H1 (cell line): ENCODE data around the gene TMEM235. TPM values are rescaled to one million over a fixed set of nuclear protein-coding genes. Genes with fewer than 3 reads are reported as not detected.

Experiments
- CTCF ChIA-PET: fragments of 300-600 bp; sonication (Branson Sonifier 250); formaldehyde crosslinking; loops from one replicate; lab custom pipeline; 2021; ENCODE audit not compliant: partially characterized antibody; lab: Charles Lee
- POLR2A ChIA-PET: fragments of 300-600 bp; sonication (Branson Sonifier 250); formaldehyde crosslinking; loops from one replicate; lab custom pipeline; 2021; ENCODE audit warnings: inconsistent platforms; ENCODE audit not compliant: partially characterized antibody; lab: Charles Lee
- DNase-seq, 2 experiments: peaks; one replicate each; pipeline versions ENCODE4 v3.0.0 to v3.0.0-alpha.2; 2010 to 2022; ENCODE audit warnings: low spot score in 2 of 2, low read depth in 1 of 2, mixed read lengths in 1 of 2
- FAIRE-seq: peaks from 2 replicates; lab custom pipeline; 2011; peaks lifted over from hg19 to GRCh38; lab: Jason Lieb, UNC
- H2AFZ ChIP-seq: 2 replicates; pipeline ENCODE4 v1.8.1; 2012; ENCODE audit warnings: low read length, inconsistent platforms
- H2AK5ac ChIP-seq: 2 replicates; pipeline ENCODE4 v1.6.1; 2013; ENCODE audit warnings: low read depth, low read length
- H2BK120ac ChIP-seq: replicated peaks from 2 replicates; pipeline ENCODE3; 2013; ENCODE audit warnings: low read depth, low read length, inconsistent platforms
- H2BK12ac ChIP-seq: 2 replicates; pipeline ENCODE4 v1.6.1; 2013; ENCODE audit warnings: low read depth, low read length
- H2BK15ac ChIP-seq: 2 replicates; pipeline ENCODE4 v1.6.1; 2013; ENCODE audit warnings: low read length
- H2BK20ac ChIP-seq: 2 replicates; pipeline ENCODE4 v1.6.1; 2013; ENCODE audit warnings: low read length
- H2BK5ac ChIP-seq: 2 replicates; pipeline ENCODE4 v1.6.1; 2013; ENCODE audit warnings: low read depth, low read length
- H3K14ac ChIP-seq: 2 replicates; pipeline ENCODE4 v1.6.1; 2013; ENCODE audit warnings: inconsistent platforms; ENCODE audit not compliant: insufficient read length
- H3K18ac ChIP-seq: 2 replicates; pipeline ENCODE4 v1.6.1; 2013; ENCODE audit warnings: low read length; ENCODE audit errors: extremely low read depth
- H3K23ac ChIP-seq: 2 replicates; pipeline ENCODE4 v1.6.1; 2013; ENCODE audit warnings: inconsistent platforms; ENCODE audit not compliant: insufficient read length
- H3K23me2 ChIP-seq: 2 replicates; pipeline ENCODE4 v1.6.1; 2013; ENCODE audit warnings: low read depth, low read length
- H3K27ac ChIP-seq: 2 replicates; pipeline ENCODE4 v1.6.1; 2011; ENCODE audit warnings: low read depth, low read length, inconsistent platforms
- H3K27me3 ChIP-seq, 4 experiments: replicated peaks in 1 of 4; 1 replicate in 1 of 4; 2 replicates in 3 of 4; pipeline versions ENCODE4 v1.6.1 to v1.8.1; 2011 to 2013; ENCODE audit warnings: low read length in 3 of 4, mild to moderate bottlenecking in 3 of 4, inconsistent platforms in 2 of 4, mixed read lengths in 2 of 4, moderate library complexity in 1 of 4; ENCODE audit not compliant: control insufficient read depth in 3 of 4, insufficient read depth in 3 of 4; ENCODE audit errors: extremely low read depth in 1 of 4
- H3K36me3 ChIP-seq, 4 experiments: 2 replicates each; pipeline versions ENCODE4 v1.6.1 to v1.8.1; 2011 to 2013; ENCODE audit warnings: mild to moderate bottlenecking in 4 of 4, low read length in 3 of 4, moderate library complexity in 2 of 4, control low read depth in 1 of 4, inconsistent platforms in 1 of 4; ENCODE audit not compliant: insufficient read depth in 4 of 4, control insufficient read depth in 2 of 4
- H3K4ac ChIP-seq: replicated peaks from 2 replicates; pipeline ENCODE3; 2013; ENCODE audit warnings: low read length, low read depth, mixed read lengths, inconsistent platforms; ENCODE audit not compliant: insufficient read length
- H3K4me1 ChIP-seq, 4 experiments: replicated peaks in 1 of 4; 1 replicate in 1 of 4; 2 replicates in 3 of 4; pipeline versions ENCODE4 v1.6.1 to v1.8.1; 2011 to 2013; ENCODE audit warnings: low read length in 3 of 4, inconsistent platforms in 2 of 4, mixed read lengths in 1 of 4; ENCODE audit not compliant: insufficient read depth in 4 of 4, control insufficient read depth in 3 of 4
- H3K4me2 ChIP-seq, 2 experiments: 2 replicates each; pipeline versions ENCODE4 v1.6.1 to v1.8.1; 2011 to 2013; ENCODE audit warnings: low read depth in 2 of 2, low read length in 2 of 2, control low read depth in 1 of 2, inconsistent platforms in 1 of 2, mild to moderate bottlenecking in 1 of 2; ENCODE audit not compliant: insufficient read depth in 1 of 2
- H3K4me3 ChIP-seq, 4 experiments: fragments of 200-600, 300-600 bp in 1 of 4; sonication (generic), shearing (Covaris generic), sonication (Bioruptor Twin) in 1 of 4; 2 replicates each; pipeline versions ENCODE4 v1.5.1 to v1.8.1; 2011 to 2016; ENCODE audit warnings: low read length in 4 of 4, low read depth in 3 of 4, control low read depth in 2 of 4, inconsistent platforms in 2 of 4, mild to moderate bottlenecking in 2 of 4, mixed read lengths in 1 of 4, moderate library complexity in 1 of 4; ENCODE audit not compliant: insufficient read depth in 2 of 4; ENCODE audit errors: extremely low read depth in 1 of 4
- H3K56ac ChIP-seq: replicated peaks from 2 replicates; pipeline ENCODE3; 2013; ENCODE audit warnings: low read depth, mild to moderate bottlenecking, mixed read lengths, low read length, inconsistent platforms; ENCODE audit not compliant: insufficient read length
- H3K79me1 ChIP-seq: 2 replicates; pipeline ENCODE4 v1.6.1; 2013; ENCODE audit warnings: low read depth, low read length, control low read depth
- H3K79me2 ChIP-seq, 2 experiments: 2 replicates each; pipeline versions ENCODE4 v1.6.1 to v1.8.1; 2012 to 2013; ENCODE audit warnings: low read length in 2 of 2, mild to moderate bottlenecking in 2 of 2, inconsistent platforms in 1 of 2; ENCODE audit not compliant: insufficient read depth in 2 of 2, control insufficient read depth in 1 of 2
- H3K9ac ChIP-seq, 4 experiments: replicated peaks in 1 of 4; 1 replicate in 1 of 4; 2 replicates in 3 of 4; pipeline versions ENCODE4 v1.6.1 to v1.8.1; 2011 to 2013; ENCODE audit warnings: low read depth in 3 of 4, low read length in 3 of 4, control low read depth in 2 of 4, mild to moderate bottlenecking in 2 of 4, moderate library complexity in 2 of 4, inconsistent platforms in 1 of 4; ENCODE audit errors: extremely low read depth in 1 of 4
- H3K9me3 ChIP-seq, 2 experiments: 2 replicates each; pipeline versions ENCODE4 v1.6.1 to v1.8.1; 2012 to 2013; ENCODE audit warnings: mild to moderate bottlenecking in 2 of 2, moderate library complexity in 2 of 2, control low read depth in 1 of 2, inconsistent platforms in 1 of 2, low read depth in 1 of 2, low read length in 1 of 2, mixed read lengths in 1 of 2; ENCODE audit not compliant: insufficient read depth in 2 of 2
- H4K20me1 ChIP-seq, 2 experiments: replicated peaks in 1 of 2; 2 replicates each; pipeline versions ENCODE3 to v1.8.1; 2011 to 2013; ENCODE audit warnings: inconsistent platforms in 2 of 2, low read length in 2 of 2, mild to moderate bottlenecking in 1 of 2; ENCODE audit not compliant: insufficient read depth in 2 of 2, control insufficient read depth in 1 of 2
- H4K5ac ChIP-seq: 2 replicates; pipeline ENCODE4 v1.6.1; 2013; ENCODE audit warnings: low read length, low read depth, mixed read lengths, inconsistent platforms; ENCODE audit not compliant: insufficient read length
- H4K8ac ChIP-seq: 2 replicates; pipeline ENCODE4 v1.8.0; 2013; ENCODE audit warnings: mild to moderate bottlenecking, moderate library complexity, low read length, inconsistent platforms; ENCODE audit not compliant: insufficient read depth; ENCODE audit errors: extremely low read depth
- H4K91ac ChIP-seq: replicated peaks from 2 replicates; pipeline ENCODE3; 2013; ENCODE audit warnings: low read length, mixed read lengths, inconsistent platforms; ENCODE audit not compliant: insufficient read length
- CBX8 ChIP-seq: fragments of 300-800, 300-1000 bp; sonication (generic); IDR thresholded peaks from 2 replicates; pipeline ENCODE4 v1.7.1; 2016; ENCODE audit warnings: low read depth, low read length, borderline replicate concordance
- CEBPB ChIP-seq: IDR thresholded peaks from 2 replicates; pipeline ENCODE4 v1.6.1; 2012; ENCODE audit warnings: low read depth, low read length
- GTF2F1 ChIP-seq: IDR thresholded peaks from 2 replicates; pipeline ENCODE4 v1.6.1; 2012; ENCODE audit warnings: low read depth, low read length, improper control_type of control experiment, borderline replicate concordance
- KDM1A ChIP-seq: fragments of 200-600, 300-600 bp; sonication (generic); IDR thresholded peaks from 2 replicates; pipeline ENCODE4 v1.7.1; 2016; ENCODE audit warnings: mild to moderate bottlenecking, low read length, borderline replicate concordance
- KDM5A ChIP-seq: fragments of 200-600 bp; IDR thresholded peaks from 2 replicates; pipeline ENCODE4 v1.7.1; 2012; ENCODE audit warnings: mild to moderate bottlenecking, low read length, inconsistent platforms, mixed read lengths
- NRF1 ChIP-seq: IDR thresholded peaks from 2 replicates; pipeline ENCODE4 v1.6.1; 2011; ENCODE audit warnings: mild to moderate bottlenecking, low read depth, low read length, improper control_type of control experiment
- RXRA ChIP-seq: IDR thresholded peaks from 2 replicates; pipeline ENCODE4 v1.6.1; 2011; ENCODE audit warnings: low read depth, mild to moderate bottlenecking, low read length, moderate library complexity; ENCODE audit not compliant: insufficient read depth
- SAP30 ChIP-seq: fragments of 300-600 bp; sonication (generic); IDR thresholded peaks from 2 replicates; pipeline ENCODE4 v1.7.1; 2012; ENCODE audit warnings: low read length, moderate library complexity, mild to moderate bottlenecking, inconsistent platforms; ENCODE audit not compliant: insufficient read depth, insufficient replicate concordance
- SIX5 ChIP-seq: IDR thresholded peaks from 2 replicates; pipeline ENCODE4 v1.6.1; 2011; ENCODE audit warnings: mild to moderate bottlenecking, low read depth, low read length
- SRF ChIP-seq: IDR thresholded peaks from 2 replicates; pipeline ENCODE4 v1.6.1; 2011; ENCODE audit warnings: mild to moderate bottlenecking, low read depth, low read length, moderate library complexity
- USF2 ChIP-seq: IDR thresholded peaks from 2 replicates; pipeline ENCODE4 v1.6.1; 2011; ENCODE audit warnings: low read length, improper control_type of control experiment
- WGBS, 2 experiments: shearing (Covaris generic) in 1 of 2; methylation state at CpG; one replicate each; pipeline versions ENCODE4 v1.1.6 to v1.1.7; 2013 to 2015; ENCODE audit warnings: low lambda C conversion rate in 2 of 2, mixed read lengths in 2 of 2, inconsistent platforms in 1 of 2, low coverage in 1 of 2, missing lambda C conversion rate in 1 of 2; ENCODE audit not compliant: insufficient replicate concordance in 2 of 2, insufficient coverage in 1 of 2, insufficient read length in 1 of 2; ENCODE audit errors: extremely low coverage in 1 of 2, missing lambda C conversion rate in 1 of 2; 5-methylcytosine and 5-hydroxymethylcytosine counted together
- polyA plus RNA-seq, 7 experiments: library from polyadenylated mRNA; depleted of rRNA in 3 of 7; stranded (reverse) in 5 of 7; unstranded in 2 of 7; fragments of >200 nt in 5 of 7; fragments of 200-250 nt in 2 of 7; gene quantifications; 1 replicate in 5 of 7; 2 replicates in 1 of 7; 4 replicates in 1 of 7; pipeline versions ENCODE4 v1.2.1 to v1.2.3, GENCODE V29; 2011 to 2013; ENCODE audit warnings: missing spikeins in 2 of 7, mixed read lengths in 2 of 7
- total RNA-seq: library from RNA; stranded (reverse); fragmentation: NEBNext Ultra II Directional; extraction: Animal tissue kit (Norgen Biotek cat#: 25700); gene quantifications from 2 replicates; pipeline ENCODE4 v1.2.1, GENCODE V29; 2021

TMEM235 gene
- total and polyA plus RNA-seq, 2 of the 8 experiments (the other 6 are each of a cell fraction or from before 2014, with no cell fraction given) = 0.05 to 0.15 TPM

DNA sequence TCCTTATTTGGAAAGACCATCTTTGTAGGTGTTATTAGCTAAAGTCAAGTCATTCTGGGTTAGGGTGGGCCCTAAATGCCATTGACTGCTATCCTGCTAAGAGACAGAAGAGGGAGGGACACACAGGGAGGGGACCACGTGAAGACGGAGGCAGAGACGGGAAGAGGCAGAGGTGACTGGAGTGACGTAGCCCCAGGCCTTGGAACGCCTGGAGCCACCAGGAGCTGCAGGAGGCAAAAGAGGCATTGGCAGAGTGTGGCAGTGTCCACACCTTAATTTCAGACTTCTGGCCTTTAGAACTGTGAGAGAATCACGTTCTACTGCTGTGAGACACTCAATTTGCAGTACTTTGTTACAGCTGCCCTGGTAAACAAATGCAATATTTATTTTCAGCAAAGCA, 31.0 kb upstream of the TMEM235 start:
- FAIRE-seq = no peak

More for the DNA sequence above, 31.0 kb upstream of the TMEM235 start:
- Histone ChIP-seq H2BK120ac (no peak overlapping the region), H3K4me3 (no peak overlapping the region), H2BK12ac (no peak overlapping the region), H3K9ac (no peak overlapping the region), H2AK5ac (no peak overlapping the region), H4K20me1 (peaks cover 2 to 5% of the 10 kb centered on the region in 2 experiments), H3K4me1 (peaks cover 0 to 11% (median 4%) of the 10 kb centered on the region in 4 experiments; a peak in 5 of 7 replicates), H3K36me3 (peaks cover 0 to 18% (median 1%) of the 10 kb centered on the region in 4 experiments; a peak in 4 of 8 replicates), H2BK15ac (no peak overlapping the region), H3K56ac (no peak overlapping the region), H3K14ac (no peak overlapping the region), H4K91ac (no peak overlapping the region), H2BK5ac (peak overlapping the region; percentile 44; the same call in 1 of the 2 replicates), H3K9me3 (no peaks in the 10 kb centered on the region), H2BK20ac (no peak overlapping the region), H3K23me2 (no peaks in the 10 kb centered on the region), H3K27me3 (no peaks in the 10 kb centered on the region), H4K5ac (no peak overlapping the region), H4K8ac (no peak overlapping the region), H2AFZ (no peak overlapping the region), H3K27ac (peak overlapping the region; percentile 52; the same call in 1 of the 2 replicates), H3K18ac (no peak overlapping the region), H3K79me1 (0 out of 2 replicates have a peak, but pooled peaks cover 3% of the 10 kb centered on the region), H3K23ac (no peak overlapping the region), H3K79me2 (no peaks in the 10 kb centered on the region; a peak in 1 of 4 replicates), H3K4me2 (no peak overlapping the region), H3K4ac (no peak overlapping the region)
- WGBS, 2 experiments = 85% methylated on average over 6 of the region's 6 CpGs; no CpG with 5 or more reads in 1 of the 2 experiments
- ChIA-PET CTCF (interaction anchor here (0.6 to 10.2 kb wide), 7 partner anchors 10 to 516 kb away, joined by 3 to 65 read pairs (median 4); partner anchors contain the start of genes AFMID and TK1), POLR2A (interaction anchor here (0.6 to 2.2 kb wide), 12 partner anchors 9 to 606 kb away, joined by 3 to 15 read pairs (median 3); partner anchors contain the start of genes AFMID, BIRC5 and TK1)
- no peak for DNase-seq
- no peak for TF ChIP-seq SAP30
- no peak for TF ChIP-seq GTF2F1
- TF ChIP-seq SIX5 = no peak
- no peak for TF ChIP-seq KDM5A
- TF ChIP-seq NRF1 = no peak
- TF ChIP-seq RXRA = no peak
- no peak for TF ChIP-seq CBX8
- TF ChIP-seq SRF = no peak
- TF ChIP-seq KDM1A = no peak
- TF ChIP-seq CEBPB = no peak
- TF ChIP-seq USF2 = no peak
